GM18951 (cell line): ENCODE measurements around the gene UBE2J2.

Source experiments
- POLR2A ChIP-seq: IDR thresholded peaks from 4 replicates; pipeline ENCODE4 v1.6.1; 2011; ENCODE audit warnings: mild to moderate bottlenecking; ENCODE audit not compliant: insufficient read length, insufficient read depth; ENCODE audit errors: extremely low read depth
- in situ Hi-C: fragments of 300-500 bp; cut with MboI; formaldehyde crosslinking; loops from one replicate; pipeline ENCODE4 v1.12.0; 2022; ENCODE audit warnings: low sequenced_read_pairs, mixed read lengths, inconsistent platforms; ENCODE audit not compliant: unreplicated experiment

The UBE2J2 gene

GRCh38 chr1:1246577-1247340 is 26.9 kb downstream of the UBE2J2 start, which contains the start of gene C1QTNF12:
Gene C1QTNF12 (minus strand): TSS chr1:1246722. CDS start chr1:1246690, 32 bp downstream.
- in situ Hi-C loops = no loop called here
- no peak for TF ChIP-seq POLR2A

GRCh38 chr1:1245817-1246576 is 27.7 kb downstream of the UBE2J2 start:
- in situ Hi-C loops = no loop called here
- no peak for TF ChIP-seq POLR2A

- TF ChIP-seq POLR2A = no peak
- in situ Hi-C loops = no loop called here
These were observed 28.4 kb downstream of the UBE2J2 start for GRCh38 chr1:1245178-1245816.

DNA sequence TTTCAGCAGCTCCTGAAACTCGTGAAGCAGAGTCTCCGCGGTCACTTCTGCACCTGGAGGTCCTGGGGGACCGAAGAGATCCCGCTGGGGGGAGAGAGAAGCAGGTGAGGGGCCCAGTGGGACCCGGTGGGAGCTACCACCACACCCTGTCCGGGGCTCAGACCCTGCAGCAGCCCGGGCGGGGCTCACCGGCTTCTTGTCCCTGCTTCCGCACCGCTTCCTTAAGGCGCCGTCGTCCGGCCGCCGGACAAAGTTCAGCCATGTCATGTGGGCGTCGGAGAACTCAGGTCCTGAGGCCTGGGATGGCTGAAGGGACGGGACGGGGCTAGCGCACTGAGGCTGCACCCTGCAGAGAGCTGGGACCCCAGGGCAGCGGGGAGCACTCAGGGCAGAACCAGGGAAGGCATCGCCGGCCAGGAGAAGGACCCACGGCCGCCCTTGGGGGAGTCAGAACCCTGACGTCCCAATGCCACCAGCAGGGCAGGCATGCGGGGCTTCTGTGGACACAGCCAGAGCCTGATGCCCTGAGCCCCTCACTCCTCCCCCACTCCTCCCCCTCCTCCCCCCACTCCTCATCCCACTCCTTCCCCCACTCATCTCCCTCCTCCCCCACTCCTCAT is 29.4 kb downstream of the UBE2J2 start:
- in situ Hi-C loops = no loop called here
- no peak for TF ChIP-seq POLR2A

- in situ Hi-C loops = no loop called here
- no peak for TF ChIP-seq POLR2A
These were observed 29.9 kb downstream of the UBE2J2 start for GRCh38 chr1:1243807-1244191.

GRCh38 chr1:1243266-1243660 is 30.4 kb downstream of the UBE2J2 start:
- in situ Hi-C loops = no loop called here
- no peak for TF ChIP-seq POLR2A

- in situ Hi-C loops = no loop called here
- TF ChIP-seq POLR2A = no peak
These were observed 31.0 kb downstream of the UBE2J2 start for GRCh38 chr1:1242461-1243265.

DNA sequence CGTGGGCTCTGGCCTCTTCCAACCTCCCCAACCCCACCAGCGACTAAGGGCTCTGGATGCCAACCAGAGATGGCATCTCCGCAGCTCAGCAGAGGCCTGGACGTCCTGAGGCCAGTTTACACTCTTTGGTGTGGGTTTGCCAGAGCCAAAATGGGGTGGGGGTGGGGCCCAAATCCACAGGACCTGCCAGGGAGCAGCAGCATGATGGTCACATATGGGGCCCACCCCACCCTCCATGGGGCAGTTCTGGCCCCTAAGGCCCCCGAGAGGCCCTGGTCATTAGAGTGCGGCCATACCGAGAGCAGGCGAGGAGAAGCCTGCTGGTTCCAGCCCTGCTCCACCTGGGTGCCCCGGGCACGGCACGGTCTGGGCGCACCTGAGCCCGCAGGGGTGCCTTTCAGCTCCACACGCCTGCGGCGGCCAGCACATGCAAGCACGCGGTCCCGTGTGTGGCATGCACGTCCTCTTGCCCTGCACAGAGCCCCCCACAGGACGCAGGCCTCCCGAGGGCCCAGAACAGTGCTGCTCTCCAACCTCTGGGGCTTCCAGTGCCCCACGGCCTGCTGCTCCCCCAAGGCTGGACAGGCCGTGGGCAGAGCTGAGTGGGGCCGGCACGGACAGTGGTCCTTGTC is 31.9 kb downstream of the UBE2J2 start:
- in situ Hi-C loops = no loop called here
- TF ChIP-seq POLR2A = no peak

- TF ChIP-seq POLR2A = no peak
- in situ Hi-C loops = no loop called here
These were observed 32.6 kb downstream of the UBE2J2 start for GRCh38 chr1:1240822-1241587.

DNA sequence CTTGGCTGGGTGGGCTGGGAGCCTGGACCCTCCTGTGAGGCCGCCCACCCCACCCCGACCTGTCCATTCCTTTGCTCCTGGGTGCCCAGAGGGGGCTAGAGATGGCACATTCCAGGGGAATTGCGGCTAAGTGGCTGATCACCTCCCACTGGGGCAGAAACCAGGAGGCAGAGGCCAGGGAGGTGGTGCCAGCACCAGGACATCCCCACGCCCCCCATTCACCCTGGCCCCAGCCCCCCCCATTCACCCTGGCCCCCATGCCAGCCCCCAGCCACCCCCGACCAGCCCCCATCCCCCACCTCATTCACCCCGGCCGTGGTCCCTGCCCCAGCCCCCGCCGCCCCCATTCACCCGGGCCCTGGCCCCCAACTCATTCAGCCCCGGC is 33.3 kb downstream of the UBE2J2 start:
- no peak for TF ChIP-seq POLR2A
- in situ Hi-C loops = no loop called here

DNA sequence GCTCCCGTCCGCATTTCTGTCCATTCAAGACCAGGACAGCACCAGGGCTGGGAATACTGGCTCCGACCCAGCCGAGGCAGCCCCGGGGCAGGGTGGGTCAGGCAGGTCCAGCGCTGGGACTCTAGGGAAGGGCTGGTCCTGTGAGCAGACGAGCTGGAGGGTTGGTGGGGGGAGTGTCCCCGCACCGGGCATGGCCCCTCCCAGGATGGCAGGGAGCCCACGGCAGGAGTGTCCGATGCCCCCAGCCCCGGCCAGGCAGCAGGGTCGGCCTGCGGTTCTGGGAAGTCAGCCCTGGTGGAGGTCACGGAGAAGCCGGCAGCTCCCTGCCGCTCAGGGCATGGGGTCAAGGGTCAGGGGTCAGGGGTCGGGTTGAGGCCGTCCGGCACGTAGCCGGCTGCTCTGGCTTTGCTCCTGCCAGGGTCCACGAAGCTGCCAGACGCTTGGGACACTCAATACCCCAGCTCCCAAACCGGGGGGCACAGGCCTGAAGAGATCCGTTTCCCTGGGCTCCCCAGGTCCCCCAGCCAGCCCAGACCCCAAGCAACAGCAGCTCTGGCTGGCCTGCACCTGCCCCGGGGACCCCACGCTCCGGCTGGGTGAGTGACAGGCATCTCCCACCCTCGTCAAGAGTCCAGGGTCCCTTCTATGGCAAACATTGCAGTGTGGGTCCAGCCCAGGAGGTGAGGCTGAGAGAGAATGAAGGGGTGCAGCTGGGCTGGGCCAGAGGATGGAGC is 33.9 kb downstream of the UBE2J2 start:
- in situ Hi-C loops = no loop called here
- no peak for TF ChIP-seq POLR2A
